K562 (cell line): ENCODE results near the gene RGS6. TPM values are rescaled to one million over a fixed set of nuclear protein-coding genes. Genes with fewer than 3 reads are reported as not detected.

Experiments used
- ATAC-seq: fragments of 200-7000 bp; cut with Tn5 transposase; 3 replicates; pipeline ENCODE4 v1.9.1; 2020; ENCODE audit warnings: moderate library complexity
- BruUV-seq: library from RNA; stranded (reverse); fragments of 400-500 nt; replicated peaks from 2 replicates; lab custom pipeline; 2021; lab: Mats Ljungman, UMichigan
- CTCF ChIA-PET: fragments of 300-600 bp; formaldehyde crosslinking; extraction: SDS; loops from one replicate; lab custom pipeline; 2021; ENCODE audit warnings: low intra/inter-chr PET ratio; lab: Yijun Ruan, JAX
- POLR2A ChIA-PET: fragments of 300-600, 350-650 bp; sonication (Branson Sonifier 250); formaldehyde crosslinking; extraction: SDS; loops from one replicate; lab custom pipeline; 2021; ENCODE audit warnings: antibody characterized with exemption, inconsistent platforms; lab: Yijun Ruan, JAX
- DNase-seq, 4 experiments: peaks; one replicate each; pipeline versions ENCODE4 v3.0.0 to v3.0.0-alpha.2; 2011 to 2018; ENCODE audit warnings: low spot score in 3 of 4, mixed read lengths in 3 of 4; ENCODE audit errors: extremely low read depth in 1 of 4
- FAIRE-seq: peaks from 2 replicates; lab custom pipeline; 2011; peaks lifted over from hg19 to GRCh38; lab: Jason Lieb, UNC
- H2AFZ ChIP-seq: 2 replicates; pipeline ENCODE4 v1.6.0; 2011; ENCODE audit warnings: low read depth, low read length, control low read depth, inconsistent platforms
- H3K27ac ChIP-seq: fragments of 200-600 bp; 3 replicates; pipeline ENCODE4 v1.8.0; 2011; ENCODE audit warnings: low read depth, mild to moderate bottlenecking, control low read depth, inconsistent platforms, low read length, moderate library complexity, mixed read lengths; ENCODE audit errors: extremely low read depth
- H3K27me3 ChIP-seq, 2 experiments: fragments of 300-600 bp in 1 of 2; 2 replicates in 1 of 2; 3 replicates in 1 of 2; pipeline versions ENCODE4 v1.6.0 to v1.8.0; 2011; ENCODE audit warnings: inconsistent platforms in 2 of 2, low read length in 2 of 2, mild to moderate bottlenecking in 1 of 2, mixed read lengths in 1 of 2, moderate library complexity in 1 of 2; ENCODE audit not compliant: control insufficient read depth in 2 of 2, insufficient read depth in 2 of 2
- H3K36me3 ChIP-seq: fragments of 300-600 bp; 3 replicates; pipeline ENCODE4 v1.8.0; 2011; ENCODE audit warnings: mild to moderate bottlenecking, low read length, inconsistent platforms; ENCODE audit not compliant: control insufficient read depth, insufficient read depth
- H3K4me1 ChIP-seq, 2 experiments: fragments of 200-600 bp in 1 of 2; replicated peaks in 1 of 2; 2 replicates in 1 of 2; 3 replicates in 1 of 2; pipeline versions ENCODE4 v1.5.1 to v1.8.0; 2011; ENCODE audit warnings: inconsistent platforms in 2 of 2, low read length in 2 of 2, mild to moderate bottlenecking in 1 of 2, mixed read lengths in 1 of 2, moderate library complexity in 1 of 2; ENCODE audit not compliant: control insufficient read depth in 2 of 2, insufficient read depth in 2 of 2
- H3K4me2 ChIP-seq: 2 replicates; pipeline ENCODE4 v1.6.1; 2011; ENCODE audit warnings: low read length, control low read depth, inconsistent platforms, mixed read lengths; ENCODE audit not compliant: insufficient read depth
- H3K4me3 ChIP-seq: fragments of 200-600 bp; sonication (generic), shearing (Covaris generic); 2 replicates; pipeline ENCODE4 v1.5.1; 2016; ENCODE audit warnings: control low read depth, inconsistent platforms
- H3K79me2 ChIP-seq: fragments of 200-600 bp; 3 replicates; pipeline ENCODE4 v1.8.0; 2011; ENCODE audit warnings: low read length, inconsistent platforms; ENCODE audit not compliant: control insufficient read depth, insufficient read depth
- H3K9ac ChIP-seq, 2 experiments: 2 replicates each; pipeline versions ENCODE4 v1.6.0 to v1.6.1; 2011; ENCODE audit warnings: low read depth in 2 of 2, low read length in 2 of 2, control low read depth in 1 of 2, inconsistent platforms in 1 of 2, mild to moderate bottlenecking in 1 of 2, mixed read lengths in 1 of 2; ENCODE audit not compliant: insufficient read depth in 1 of 2
- H3K9me1 ChIP-seq: one replicate; pipeline ENCODE4 v1.6.0; 2011; ENCODE audit warnings: inconsistent platforms, mild to moderate bottlenecking, low read length, moderate library complexity; ENCODE audit not compliant: control insufficient read depth, insufficient read depth
- H3K9me3 ChIP-seq: replicated peaks from 2 replicates; pipeline ENCODE4 v1.5.1; 2011; ENCODE audit warnings: low read depth, low read length, inconsistent platforms; ENCODE audit not compliant: control insufficient read depth, insufficient read depth
- H4K20me1 ChIP-seq: replicated peaks from 2 replicates; pipeline ENCODE4 v1.6.1; 2011; ENCODE audit warnings: low read length, inconsistent platforms, mixed read lengths; ENCODE audit not compliant: control insufficient read depth, insufficient read depth
- ELF4 ChIP-seq: fragments of 450-650 bp; formaldehyde crosslinking; IDR thresholded peaks from 2 replicates; pipeline ENCODE4 v1.4.0; 2022; ENCODE audit warnings: missing genetic modification characterization
- SPI1 ChIP-seq: IDR thresholded peaks from 2 replicates; pipeline ENCODE4 v1.6.1; 2011; ENCODE audit warnings: low read depth, low read length, control low read depth, borderline replicate concordance
- ZNF263 ChIP-seq: sonication (generic); formaldehyde crosslinking; IDR thresholded peaks from 2 replicates; pipeline ENCODE4 v1.8.0; 2022; ENCODE audit warnings: mild to moderate bottlenecking, missing genetic modification reagents, borderline replicate concordance
- WGBS: fragments of 100-300 bp; shearing (Covaris generic); methylation state at CpG from one replicate; pipeline ENCODE4 v1.1.6; 2016; ENCODE audit warnings: low coverage, mixed read lengths; ENCODE audit not compliant: insufficient coverage; ENCODE audit errors: missing lambda C conversion rate; 5-methylcytosine and 5-hydroxymethylcytosine counted together
- in situ Hi-C: fragments of 300-500 bp; cut with MboI; formaldehyde crosslinking; loops from 4 replicates; pipeline ENCODE4 v1.15.0; 2018; ENCODE audit warnings: inconsistent platforms, mixed read lengths
- intact Hi-C: fragments of 100-400 bp; cut with micrococcal nuclease; formaldehyde crosslinking; loops from 2 replicates; pipeline ENCODE4 v1.14.2; 2022
- polyA plus RNA-seq, 8 experiments: library from polyadenylated mRNA; depleted of rRNA in 4 of 8; stranded (reverse) in 5 of 8; unstranded in 3 of 8; fragments of >200 nt; fragmentation: Nextera tagmentation in 2 of 8; fragmentation: Illumina TruSeq in 1 of 8; extraction: Ambion mirVana in 2 of 8; extraction: Trizol in 1 of 8; gene quantifications; 2 replicates each; pipeline versions ENCODE4 v1.2.1 to v1.2.3, GENCODE V29; 2011 to 2014; ENCODE audit warnings: inconsistent platforms in 1 of 8, missing spikeins in 1 of 8
- total RNA-seq, 7 experiments: library from RNA; depleted of rRNA in 6 of 7; stranded (reverse); fragments of >200 nt in 6 of 7; fragmentation: Illumina TruSeq in 2 of 7; extraction: Trizol in 2 of 7; gene quantifications; 2 replicates each; pipeline versions ENCODE4 v1.2.1 to v1.2.3, GENCODE V29; 2011 to 2021; ENCODE audit warnings: low replicate concordance in 1 of 7
- TF ChIP-seq, protein P1 (sequence below), 3 experiments: IDR thresholded peaks in 2 of 3; conservative IDR thresholded peaks in 1 of 3; 2 replicates each; pipeline ENCODE4 v1.5.1; 2011 to 2012; ENCODE audit warnings: low read length in 3 of 3, mild to moderate bottlenecking in 3 of 3, control low read depth in 2 of 3, improper control_type of control experiment in 1 of 3, inconsistent platforms in 1 of 3, low read depth in 1 of 3, mixed read lengths in 1 of 3, moderate library complexity in 1 of 3; ENCODE audit not compliant: insufficient read depth in 2 of 3
- TF ChIP-seq, protein P2 (sequence below): fragments of 250-450 bp; sonication (Bioruptor Pico); IDR thresholded peaks from 2 replicates; pipeline ENCODE4 v1.4.0; 2020

RGS6 gene
- total and polyA plus RNA-seq, 9 of the 15 experiments (the other 6 are each of a cell fraction or from before 2014, with no cell fraction given), result not detected

DNA sequence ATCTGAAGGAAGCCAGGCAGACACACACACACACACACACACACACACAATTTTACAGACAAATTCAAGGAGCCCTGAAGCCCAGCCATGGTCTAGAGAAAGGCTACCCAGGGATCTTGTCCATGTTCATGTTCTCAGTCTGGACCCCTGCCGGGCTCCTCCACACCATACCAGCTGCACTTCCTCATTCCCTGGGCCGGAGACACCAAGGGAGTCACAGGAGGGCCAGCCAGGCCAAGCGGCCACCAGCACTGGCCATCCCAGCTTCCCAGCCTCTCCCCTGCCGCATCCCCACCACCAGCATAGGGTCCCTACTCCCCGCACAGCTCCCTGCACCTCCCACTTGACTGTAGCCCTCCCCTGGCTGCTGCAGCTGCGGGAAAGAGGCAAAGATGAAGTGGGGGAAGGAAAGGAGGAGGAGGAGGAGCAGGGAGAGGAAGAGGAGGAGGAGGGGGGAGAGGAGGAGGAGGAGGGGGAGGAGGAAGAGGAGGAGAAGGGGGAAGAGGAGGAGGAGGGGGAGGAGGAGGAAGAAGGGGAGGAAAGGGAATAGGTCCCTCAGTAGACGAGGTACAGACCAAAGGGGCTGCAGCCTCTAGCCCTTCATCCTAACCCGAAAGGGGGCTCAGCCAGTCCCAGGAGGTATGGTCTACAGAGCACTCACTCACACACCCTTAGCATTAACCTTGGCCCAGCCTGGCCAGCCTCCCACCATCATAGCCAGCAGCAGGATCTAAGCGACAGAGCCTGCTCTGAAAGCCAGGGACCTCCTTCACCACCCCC is 668.5 kb downstream of the RGS6 start:
- BruUV-seq, result no TSS peak
- FAIRE-seq (no peak), DNase-seq (no peak)
- Histone ChIP-seq H3K79me2 (no peaks in the 10 kb centered on the region), H3K27me3 (peaks cover 8 to 30% of the 10 kb centered on the region in 2 experiments), H3K27ac (no peak overlapping the region), H3K4me1 (peaks cover 0 to 12% of the 10 kb centered on the region in 2 experiments; a peak in 4 of 5 replicates), H3K9me3 (no peaks in the 10 kb centered on the region), H4K20me1 (no peaks in the 10 kb centered on the region; the same call in 1 of the 2 replicates), H3K9ac (no peak overlapping the region), H3K36me3 (no peaks in the 10 kb centered on the region)
- intact Hi-C loops, result no loop called here
- in situ Hi-C loops, result no loop called here
- TF ChIP-seq SPI1 (peak; percentile 91), ELF4 (no peak), ZNF263 (CRISPR knock-in tag) (peak; percentile 87)
- TF ChIP-seq, protein P1, sequence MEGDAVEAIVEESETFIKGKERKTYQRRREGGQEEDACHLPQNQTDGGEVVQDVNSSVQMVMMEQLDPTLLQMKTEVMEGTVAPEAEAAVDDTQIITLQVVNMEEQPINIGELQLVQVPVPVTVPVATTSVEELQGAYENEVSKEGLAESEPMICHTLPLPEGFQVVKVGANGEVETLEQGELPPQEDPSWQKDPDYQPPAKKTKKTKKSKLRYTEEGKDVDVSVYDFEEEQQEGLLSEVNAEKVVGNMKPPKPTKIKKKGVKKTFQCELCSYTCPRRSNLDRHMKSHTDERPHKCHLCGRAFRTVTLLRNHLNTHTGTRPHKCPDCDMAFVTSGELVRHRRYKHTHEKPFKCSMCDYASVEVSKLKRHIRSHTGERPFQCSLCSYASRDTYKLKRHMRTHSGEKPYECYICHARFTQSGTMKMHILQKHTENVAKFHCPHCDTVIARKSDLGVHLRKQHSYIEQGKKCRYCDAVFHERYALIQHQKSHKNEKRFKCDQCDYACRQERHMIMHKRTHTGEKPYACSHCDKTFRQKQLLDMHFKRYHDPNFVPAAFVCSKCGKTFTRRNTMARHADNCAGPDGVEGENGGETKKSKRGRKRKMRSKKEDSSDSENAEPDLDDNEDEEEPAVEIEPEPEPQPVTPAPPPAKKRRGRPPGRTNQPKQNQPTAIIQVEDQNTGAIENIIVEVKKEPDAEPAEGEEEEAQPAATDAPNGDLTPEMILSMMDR (IDR thresholded peaks at IDR 0.05 in 2 of 3, conservative IDR thresholded peaks at IDR 0.05 in 1 of 3; ENCODE audit: insufficient read depth in 2 of 3, low read depth in 1 of 3, low read length in 3 of 3), result no peak
- TF ChIP-seq, protein P2, sequence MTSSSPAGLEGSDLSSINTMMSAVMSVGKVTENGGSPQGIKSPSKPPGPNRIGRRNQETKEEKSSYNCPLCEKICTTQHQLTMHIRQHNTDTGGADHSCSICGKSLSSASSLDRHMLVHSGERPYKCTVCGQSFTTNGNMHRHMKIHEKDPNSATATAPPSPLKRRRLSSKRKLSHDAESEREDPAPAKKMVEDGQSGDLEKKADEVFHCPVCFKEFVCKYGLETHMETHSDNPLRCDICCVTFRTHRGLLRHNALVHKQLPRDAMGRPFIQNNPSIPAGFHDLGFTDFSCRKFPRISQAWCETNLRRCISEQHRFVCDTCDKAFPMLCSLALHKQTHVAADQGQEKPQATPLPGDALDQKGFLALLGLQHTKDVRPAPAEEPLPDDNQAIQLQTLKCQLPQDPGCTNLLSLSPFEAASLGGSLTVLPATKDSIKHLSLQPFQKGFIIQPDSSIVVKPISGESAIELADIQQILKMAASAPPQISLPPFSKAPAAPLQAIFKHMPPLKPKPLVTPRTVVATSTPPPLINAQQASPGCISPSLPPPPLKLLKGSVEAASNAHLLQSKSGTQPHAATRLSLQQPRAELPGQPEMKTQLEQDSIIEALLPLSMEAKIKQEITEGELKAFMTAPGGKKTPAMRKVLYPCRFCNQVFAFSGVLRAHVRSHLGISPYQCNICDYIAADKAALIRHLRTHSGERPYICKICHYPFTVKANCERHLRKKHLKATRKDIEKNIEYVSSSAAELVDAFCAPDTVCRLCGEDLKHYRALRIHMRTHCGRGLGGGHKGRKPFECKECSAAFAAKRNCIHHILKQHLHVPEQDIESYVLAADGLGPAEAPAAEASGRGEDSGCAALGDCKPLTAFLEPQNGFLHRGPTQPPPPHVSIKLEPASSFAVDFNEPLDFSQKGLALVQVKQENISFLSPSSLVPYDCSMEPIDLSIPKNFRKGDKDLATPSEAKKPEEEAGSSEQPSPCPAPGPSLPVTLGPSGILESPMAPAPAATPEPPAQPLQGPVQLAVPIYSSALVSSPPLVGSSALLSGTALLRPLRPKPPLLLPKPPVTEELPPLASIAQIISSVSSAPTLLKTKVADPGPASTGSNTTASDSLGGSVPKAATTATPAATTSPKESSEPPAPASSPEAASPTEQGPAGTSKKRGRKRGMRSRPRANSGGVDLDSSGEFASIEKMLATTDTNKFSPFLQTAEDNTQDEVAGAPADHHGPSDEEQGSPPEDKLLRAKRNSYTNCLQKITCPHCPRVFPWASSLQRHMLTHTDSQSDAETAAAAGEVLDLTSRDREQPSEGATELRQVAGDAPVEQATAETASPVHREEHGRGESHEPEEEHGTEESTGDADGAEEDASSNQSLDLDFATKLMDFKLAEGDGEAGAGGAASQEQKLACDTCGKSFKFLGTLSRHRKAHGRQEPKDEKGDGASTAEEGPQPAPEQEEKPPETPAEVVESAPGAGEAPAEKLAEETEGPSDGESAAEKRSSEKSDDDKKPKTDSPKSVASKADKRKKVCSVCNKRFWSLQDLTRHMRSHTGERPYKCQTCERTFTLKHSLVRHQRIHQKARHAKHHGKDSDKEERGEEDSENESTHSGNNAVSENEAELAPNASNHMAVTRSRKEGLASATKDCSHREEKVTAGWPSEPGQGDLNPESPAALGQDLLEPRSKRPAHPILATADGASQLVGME (CRISPR knock-in tag), result no peak
- TF ChIP-seq, all 486 proteins: peak for 2
- peak; percentile 31; the same call in 2 of the 3 replicates for ATAC-seq
- Histone ChIP-seq H3K9me1 (no peaks in the 10 kb centered on the region), H3K4me2 (no peak overlapping the region), H2AFZ (no peak overlapping the region), H3K4me3 (no peak overlapping the region)
- 0% methylated on average over 3 of the region's 9 CpGs for WGBS
- POLR2A ChIA-PET, result interaction anchor here (1.2 kb wide), 1 partner anchor 10 kb away, joined by 3 read pairs; no protein-coding TSS in a partner anchor
- CTCF ChIA-PET, result no interaction called here
